ENCODE measurements around the gene CTRB1. TPM values are rescaled to one million over a fixed set of nuclear protein-coding genes. Genes with fewer than 3 reads are reported as not detected.

Gene CTRB1
- total RNA-seq, result not detected in 2 replicates

GRCh38 chr16:75218256-75219076 lies at the start of gene CTRB1:
Gene CTRB1, plus strand, starts transcription at chr16:75218988. Its CDS starts 20 bp downstream, at chr16:75219008.
- TF ChIP-seq, protein P1, sequence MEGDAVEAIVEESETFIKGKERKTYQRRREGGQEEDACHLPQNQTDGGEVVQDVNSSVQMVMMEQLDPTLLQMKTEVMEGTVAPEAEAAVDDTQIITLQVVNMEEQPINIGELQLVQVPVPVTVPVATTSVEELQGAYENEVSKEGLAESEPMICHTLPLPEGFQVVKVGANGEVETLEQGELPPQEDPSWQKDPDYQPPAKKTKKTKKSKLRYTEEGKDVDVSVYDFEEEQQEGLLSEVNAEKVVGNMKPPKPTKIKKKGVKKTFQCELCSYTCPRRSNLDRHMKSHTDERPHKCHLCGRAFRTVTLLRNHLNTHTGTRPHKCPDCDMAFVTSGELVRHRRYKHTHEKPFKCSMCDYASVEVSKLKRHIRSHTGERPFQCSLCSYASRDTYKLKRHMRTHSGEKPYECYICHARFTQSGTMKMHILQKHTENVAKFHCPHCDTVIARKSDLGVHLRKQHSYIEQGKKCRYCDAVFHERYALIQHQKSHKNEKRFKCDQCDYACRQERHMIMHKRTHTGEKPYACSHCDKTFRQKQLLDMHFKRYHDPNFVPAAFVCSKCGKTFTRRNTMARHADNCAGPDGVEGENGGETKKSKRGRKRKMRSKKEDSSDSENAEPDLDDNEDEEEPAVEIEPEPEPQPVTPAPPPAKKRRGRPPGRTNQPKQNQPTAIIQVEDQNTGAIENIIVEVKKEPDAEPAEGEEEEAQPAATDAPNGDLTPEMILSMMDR (IDR thresholded peaks at IDR 0.05; ENCODE audit: insufficient read depth, low read length, severe bottlenecking), result no peak
- DNase-seq (ENCODE audit: low read depth), result no peak
- Histone ChIP-seq H3K27me3 (ENCODE audit: control insufficient read depth, insufficient read depth, low read length) (no peaks in the 10 kb centered on the region), H3K4me3 (ENCODE audit: low read depth, low read length) (no peak within 1 kb of the TSS), H3K36me3 (ENCODE audit: control insufficient read depth, insufficient read depth, low read length) (no peaks in the 10 kb centered on the region)
- FAIRE-seq, result no peak

DNA sequence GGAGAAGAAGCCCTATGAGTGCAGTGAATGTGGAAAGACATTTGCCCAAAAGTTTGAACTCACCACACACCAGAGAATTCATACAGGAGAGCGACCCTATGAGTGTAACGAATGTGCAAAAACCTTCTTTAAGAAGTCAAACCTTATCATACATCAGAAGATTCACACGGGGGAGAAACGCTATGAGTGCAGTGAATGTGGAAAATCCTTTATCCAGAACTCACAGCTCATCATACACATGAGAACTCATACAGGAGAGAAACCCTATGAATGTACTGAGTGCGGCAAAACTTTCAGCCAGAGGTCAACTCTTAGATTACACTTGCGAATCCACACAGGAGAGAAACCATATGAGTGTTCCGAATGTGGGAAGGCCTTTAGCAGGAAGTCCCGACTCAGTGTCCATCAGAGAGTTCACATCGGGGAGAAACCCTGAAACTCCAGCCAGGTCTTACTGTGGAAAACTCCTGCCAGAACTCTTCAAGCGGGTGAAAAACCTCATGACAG lies 48.8 kb upstream of the CTRB1 start:
- H3K36me3 ChIP-seq (ENCODE audit: control insufficient read depth, insufficient read depth, low read length), result peaks cover 6% of the 10 kb centered on the region
- TF ChIP-seq, protein P1 (IDR thresholded peaks at IDR 0.05; ENCODE audit: insufficient read depth, low read length, severe bottlenecking), result no peak
- no peak overlapping the region for H3K4me3 ChIP-seq (ENCODE audit: low read depth, low read length)
- no peaks in the 10 kb centered on the region for H3K27me3 ChIP-seq (ENCODE audit: control insufficient read depth, insufficient read depth, low read length)
- no peak for DNase-seq (ENCODE audit: low read depth)
- no peak for FAIRE-seq

DNA sequence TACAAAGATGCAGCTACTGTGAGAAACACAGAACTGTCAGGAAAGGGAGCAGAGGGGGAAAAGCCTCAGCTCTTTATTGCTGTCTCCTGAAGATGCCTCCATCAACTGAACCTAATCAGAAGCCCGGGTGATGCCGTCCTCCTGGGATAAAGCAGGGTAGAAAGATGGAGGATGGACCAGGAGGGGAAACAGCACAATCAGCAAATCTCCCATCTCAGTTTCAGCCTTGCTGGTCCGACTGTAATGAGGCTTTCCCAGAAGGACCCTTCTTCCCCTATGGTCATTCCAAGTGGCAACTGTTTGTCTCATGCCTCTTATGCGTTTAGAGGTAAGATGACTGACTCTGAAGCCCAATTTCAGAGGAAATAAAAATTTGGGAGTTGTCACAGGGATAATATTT lies 46.2 kb upstream of the CTRB1 start:
- H3K27me3 ChIP-seq (ENCODE audit: control insufficient read depth, insufficient read depth, low read length), result no peaks in the 10 kb centered on the region
- TF ChIP-seq, protein P1 (IDR thresholded peaks at IDR 0.05; ENCODE audit: insufficient read depth, low read length, severe bottlenecking), result no peak
- FAIRE-seq (no peak), DNase-seq (ENCODE audit: low read depth) (no peak)
- H3K4me3 ChIP-seq (ENCODE audit: low read depth, low read length), result no peak overlapping the region
- H3K36me3 ChIP-seq (ENCODE audit: control insufficient read depth, insufficient read depth, low read length), result peaks cover 4% of the 10 kb centered on the region

GRCh38 chr16:75175074-75175473 lies 43.7 kb upstream of the CTRB1 start:
- Histone ChIP-seq H3K27me3 (ENCODE audit: control insufficient read depth, insufficient read depth, low read length) (no peaks in the 10 kb centered on the region), H3K36me3 (ENCODE audit: control insufficient read depth, insufficient read depth, low read length) (no peaks in the 10 kb centered on the region), H3K4me3 (ENCODE audit: low read depth, low read length) (no peak overlapping the region)
- no peak for FAIRE-seq
- DNase-seq (ENCODE audit: low read depth), result no peak
- TF ChIP-seq, protein P1 (IDR thresholded peaks at IDR 0.05; ENCODE audit: insufficient read depth, low read length, severe bottlenecking), result no peak

DNA sequence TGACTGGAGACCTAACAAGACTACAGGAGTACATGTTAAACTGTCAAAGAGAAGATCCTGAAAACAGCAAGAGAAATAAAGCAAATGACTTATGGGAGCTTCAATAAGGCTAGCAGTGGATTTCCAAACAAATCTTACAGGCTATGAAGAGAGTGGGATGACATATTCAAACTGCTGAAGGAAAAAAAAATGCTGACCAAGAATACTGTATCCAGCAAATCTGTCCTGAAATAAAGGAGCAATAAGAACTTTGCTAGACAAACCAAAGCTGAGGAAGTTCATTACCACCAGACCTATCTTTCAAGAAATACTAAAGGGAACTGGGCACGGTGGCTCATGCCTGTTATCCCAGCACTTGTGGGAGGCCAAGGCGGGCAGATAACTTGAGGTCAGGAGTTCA lies 41.9 kb upstream of the CTRB1 start:
- Histone ChIP-seq H3K4me3 (ENCODE audit: low read depth, low read length) (no peak overlapping the region), H3K36me3 (ENCODE audit: control insufficient read depth, insufficient read depth, low read length) (no peaks in the 10 kb centered on the region), H3K27me3 (ENCODE audit: control insufficient read depth, insufficient read depth, low read length) (no peaks in the 10 kb centered on the region)
- FAIRE-seq, result no peak
- TF ChIP-seq, protein P1 (IDR thresholded peaks at IDR 0.05; ENCODE audit: insufficient read depth, low read length, severe bottlenecking), result no peak
- DNase-seq (ENCODE audit: low read depth), result no peak
